GM10847 (cell line): ENCODE results near the gene TBX15.

Experiments used
- POLR2A ChIP-seq: IDR thresholded peaks from 2 replicates; pipeline ENCODE4 v1.6.1; 2011; ENCODE audit not compliant: insufficient read length; ENCODE audit errors: extremely low read depth

The TBX15 gene

DNA sequence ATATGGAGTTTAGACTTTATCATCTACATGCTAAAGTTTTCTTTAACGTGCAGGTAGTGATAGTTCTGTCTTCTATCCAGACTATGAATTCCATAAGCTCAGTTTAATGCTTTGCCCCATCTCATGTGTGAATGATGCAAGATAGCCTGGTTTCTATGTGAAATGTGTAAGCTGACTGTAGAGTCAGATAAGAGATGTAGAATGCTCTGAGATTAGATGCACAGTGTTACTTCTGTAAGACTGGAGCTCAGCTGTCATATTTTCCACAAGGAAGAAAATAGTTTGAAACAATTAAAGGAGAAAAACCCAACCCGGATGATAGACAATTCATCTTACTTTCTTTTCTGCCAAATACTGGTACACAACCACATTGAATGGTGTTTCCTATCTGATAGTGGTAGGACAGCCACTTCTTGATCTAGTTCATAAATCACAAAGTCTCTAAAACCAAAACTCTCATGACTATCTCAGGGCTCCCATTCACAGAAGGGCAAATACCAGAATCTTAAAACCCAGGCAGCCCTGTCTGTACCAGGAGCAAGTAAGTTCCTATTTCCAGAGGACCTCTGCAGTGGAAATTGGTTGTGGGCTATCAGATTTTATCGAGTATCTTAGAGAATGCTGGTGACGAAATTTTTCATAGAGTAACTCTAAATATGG lies 50.6 kb downstream of the TBX15 start:
- no peak for TF ChIP-seq POLR2A

DNA sequence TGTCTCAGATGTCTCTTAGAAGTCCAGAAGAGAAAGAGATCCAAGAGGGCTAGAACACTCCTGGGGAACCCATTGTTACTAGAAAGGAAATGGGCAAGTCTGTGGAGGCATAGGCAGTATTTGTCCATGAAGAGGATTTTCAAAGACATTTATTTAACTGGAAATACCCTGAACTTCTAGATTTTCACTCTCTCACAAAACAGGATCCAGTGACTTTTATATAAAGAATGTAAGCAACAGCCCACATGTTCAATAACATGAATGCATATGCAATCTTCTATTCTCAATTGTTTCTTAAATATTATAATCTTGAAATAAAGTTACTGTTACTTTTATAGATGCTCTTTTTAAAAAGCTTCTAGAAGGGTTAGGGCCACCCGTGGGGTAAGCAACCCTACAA lies 53.4 kb downstream of the TBX15 start:
- no peak for TF ChIP-seq POLR2A

DNA sequence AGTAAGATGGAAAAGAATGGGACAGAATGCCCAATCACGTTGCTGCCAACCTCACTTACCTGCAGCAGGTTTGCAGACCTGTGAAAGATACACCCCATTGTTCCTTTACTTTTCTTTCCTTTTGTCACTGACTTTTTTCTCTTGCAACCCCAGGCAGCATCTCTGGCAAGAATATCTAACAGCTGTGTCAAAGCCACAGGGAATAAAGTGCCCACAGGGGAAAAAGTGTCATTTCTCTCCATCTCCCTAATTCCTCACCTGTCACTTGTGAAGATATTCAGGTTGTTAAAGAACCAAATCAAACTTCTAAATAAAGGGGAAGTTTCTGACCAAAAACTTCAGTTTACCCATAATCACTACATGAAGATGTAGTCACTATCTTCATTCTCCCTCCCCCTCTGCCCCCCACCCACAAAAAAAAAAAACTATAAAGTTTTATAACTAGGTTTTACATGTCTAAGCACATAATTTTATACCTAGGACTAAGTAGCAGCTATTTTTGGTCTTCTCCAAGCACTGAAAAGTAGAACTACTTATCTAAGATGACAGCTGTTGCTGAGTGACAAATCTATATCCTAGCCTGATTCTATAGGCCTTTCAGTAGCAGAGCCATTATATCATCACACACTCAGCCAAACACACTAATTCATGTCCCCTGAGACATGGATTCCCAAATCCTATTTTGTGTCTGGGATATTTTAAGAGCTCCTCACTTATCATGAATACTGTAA lies 54.9 kb downstream of the TBX15 start:
- TF ChIP-seq POLR2A, result no peak

DNA sequence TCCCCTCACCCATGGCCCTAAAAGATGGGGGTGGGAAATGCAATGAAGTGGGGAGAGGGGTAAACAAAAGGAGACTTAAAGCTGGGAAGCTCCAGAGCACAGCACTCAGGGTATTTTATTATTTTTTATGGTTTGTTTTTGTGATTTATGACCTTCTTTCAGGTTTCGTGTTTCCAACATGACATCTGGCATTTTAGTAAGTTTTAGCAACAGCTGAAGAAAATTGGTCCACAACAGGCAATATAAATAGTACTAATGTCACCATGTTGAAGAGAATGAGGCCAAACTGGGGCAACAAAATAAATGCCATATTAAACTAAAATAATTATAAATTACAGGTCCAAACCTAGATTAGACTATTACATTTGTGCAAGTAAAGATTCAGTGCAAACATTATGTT lies 56.3 kb downstream of the TBX15 start:
- no peak for TF ChIP-seq POLR2A

DNA sequence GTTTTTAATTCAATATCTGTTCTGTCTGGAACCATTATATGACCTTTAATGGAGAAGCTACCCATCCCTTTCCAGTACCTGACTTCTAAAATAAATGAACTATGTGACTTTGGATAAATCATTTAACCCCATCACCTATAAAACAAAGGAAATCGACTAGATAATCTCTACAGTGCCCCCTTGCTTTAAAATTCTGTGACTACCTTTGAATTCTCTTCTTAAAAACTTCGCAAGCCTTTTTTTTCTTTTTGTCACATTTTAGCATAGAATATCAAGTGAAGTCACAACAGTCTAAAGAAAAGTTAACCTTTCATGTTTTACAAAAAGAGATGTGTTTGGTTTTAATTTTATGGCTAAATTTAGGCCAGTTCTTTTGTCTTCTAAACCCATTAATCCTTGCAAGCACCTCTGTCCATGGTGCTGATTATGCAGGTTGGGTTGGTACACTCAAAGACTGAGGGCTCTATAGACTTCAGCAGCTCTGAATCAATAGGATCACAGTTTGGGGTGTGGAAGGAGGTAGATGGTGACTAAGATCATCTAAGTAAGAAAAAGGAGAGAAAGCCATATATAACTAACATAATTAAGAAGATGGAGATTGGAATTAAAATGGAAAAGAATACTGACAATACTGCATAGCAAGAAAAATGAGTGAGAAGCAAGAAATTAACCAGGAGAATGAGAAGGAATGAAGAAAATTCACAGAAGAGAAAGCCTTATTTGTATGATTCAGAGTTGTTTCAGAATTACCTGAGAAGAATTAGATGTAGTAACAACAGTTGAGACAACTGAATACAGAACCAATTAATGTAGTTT lies 59.2 kb downstream of the TBX15 start:
- no peak for TF ChIP-seq POLR2A

DNA sequence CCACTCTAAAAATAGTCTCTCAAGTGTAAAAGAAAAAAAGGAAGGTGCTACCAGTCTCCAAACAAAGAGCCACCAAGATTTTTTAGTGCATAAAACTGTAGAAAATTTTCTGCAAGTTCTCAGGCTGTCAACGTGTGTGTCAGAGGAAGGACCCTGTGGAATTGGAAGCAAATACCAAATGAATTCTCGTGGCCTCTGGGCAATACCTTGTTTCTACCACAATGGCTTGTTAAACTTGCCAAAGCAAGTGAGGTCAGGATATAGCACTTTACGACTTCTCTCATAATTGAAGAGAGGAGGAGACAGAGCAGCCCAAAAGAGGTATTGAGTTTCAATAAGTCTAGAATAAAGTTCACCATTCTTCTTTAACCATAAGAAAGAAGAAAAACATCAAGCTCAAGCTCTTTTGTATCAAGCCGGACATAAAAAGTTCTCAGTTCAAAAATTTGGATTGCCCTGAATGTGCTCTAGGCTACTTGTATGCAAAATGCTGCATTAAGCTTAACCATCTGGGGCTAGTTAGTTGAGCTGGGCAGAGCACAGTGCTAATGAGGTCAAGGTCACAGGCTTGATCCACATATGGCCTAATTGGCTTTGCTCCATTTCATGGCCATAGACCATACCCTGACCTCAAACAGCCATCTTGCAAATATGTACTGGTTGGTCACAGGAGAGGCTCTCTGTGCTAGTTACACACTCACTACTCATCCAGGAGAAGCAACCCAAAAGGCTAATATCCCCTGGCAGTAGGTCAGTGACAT lies 60.5 kb downstream of the TBX15 start:
- TF ChIP-seq POLR2A, result no peak

DNA sequence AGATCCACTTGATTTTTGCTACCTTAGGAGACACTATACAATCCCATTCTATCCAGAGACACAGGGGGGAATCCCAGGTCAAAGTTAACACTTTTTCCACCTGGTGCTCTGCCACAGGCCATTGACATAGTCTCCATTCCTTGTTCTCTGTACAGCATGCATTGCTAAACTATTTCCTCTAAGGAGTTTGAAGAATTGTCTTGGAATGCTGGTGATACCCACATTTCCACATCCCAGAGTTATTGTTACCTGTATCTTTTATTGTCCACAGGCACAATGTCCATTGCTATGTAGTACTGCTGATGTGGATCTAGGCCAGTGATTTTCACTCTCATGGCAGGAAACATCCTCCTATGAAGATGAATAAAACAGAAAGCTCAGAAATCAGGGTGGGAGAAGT lies 61.9 kb downstream of the TBX15 start:
- no peak for TF ChIP-seq POLR2A

DNA sequence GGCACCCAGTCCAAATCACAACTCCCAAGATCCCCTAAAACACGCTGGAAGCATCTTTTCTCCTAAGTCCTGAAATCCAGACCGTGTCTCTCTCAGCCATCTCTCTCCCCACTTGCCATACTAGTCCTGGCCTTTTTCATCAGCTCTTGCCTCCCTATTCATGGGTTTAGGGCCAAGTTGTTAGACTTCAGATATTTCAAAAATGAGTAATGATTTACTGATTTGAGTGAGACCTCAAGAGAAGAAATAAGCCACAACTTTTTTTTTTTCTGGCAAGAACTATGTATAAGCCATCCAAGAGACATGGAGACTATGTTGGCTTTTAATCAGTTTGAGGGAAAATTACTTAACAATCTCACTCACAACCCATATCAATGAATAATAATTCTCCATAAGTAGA lies 62.5 kb downstream of the TBX15 start:
- TF ChIP-seq POLR2A, result no peak

DNA sequence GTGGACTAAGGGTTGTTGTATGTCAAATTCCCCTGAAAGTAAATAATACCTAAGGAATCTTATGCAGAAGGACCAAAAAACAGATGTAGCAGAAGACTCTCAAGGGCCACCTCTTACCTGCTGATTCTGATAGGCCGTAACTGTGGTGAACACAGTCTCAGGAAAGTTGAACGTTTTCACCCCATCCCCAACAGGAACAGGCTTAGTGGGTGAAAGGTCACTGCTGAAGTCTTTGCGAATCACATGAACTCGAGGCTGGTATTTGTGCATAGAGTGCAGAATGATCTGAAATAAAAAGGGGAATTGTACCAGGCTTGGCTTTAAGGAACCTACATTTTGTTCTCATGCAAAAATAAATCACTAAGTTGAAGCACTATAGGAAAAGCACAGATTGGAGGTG lies 64.8 kb downstream of the TBX15 start:
- no peak for TF ChIP-seq POLR2A

DNA sequence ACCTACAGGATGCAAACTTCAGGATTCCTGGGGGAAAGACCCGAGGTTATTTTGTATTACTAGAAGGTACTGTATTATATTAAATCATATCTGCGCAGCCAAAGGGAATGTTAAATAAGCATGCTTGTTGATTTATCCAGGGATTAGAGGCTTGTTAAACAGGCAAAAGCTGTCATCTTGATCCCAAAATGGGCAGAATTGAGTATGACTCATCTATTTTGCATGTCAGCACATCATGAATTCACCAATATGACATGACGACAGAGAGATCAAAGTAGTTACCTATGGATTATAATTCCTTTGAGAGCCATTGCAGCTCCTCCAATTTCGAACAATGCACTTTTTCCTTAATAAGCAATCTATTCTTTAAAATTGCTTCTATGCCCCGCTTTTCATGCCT lies 66.1 kb downstream of the TBX15 start:
- no peak for TF ChIP-seq POLR2A

DNA sequence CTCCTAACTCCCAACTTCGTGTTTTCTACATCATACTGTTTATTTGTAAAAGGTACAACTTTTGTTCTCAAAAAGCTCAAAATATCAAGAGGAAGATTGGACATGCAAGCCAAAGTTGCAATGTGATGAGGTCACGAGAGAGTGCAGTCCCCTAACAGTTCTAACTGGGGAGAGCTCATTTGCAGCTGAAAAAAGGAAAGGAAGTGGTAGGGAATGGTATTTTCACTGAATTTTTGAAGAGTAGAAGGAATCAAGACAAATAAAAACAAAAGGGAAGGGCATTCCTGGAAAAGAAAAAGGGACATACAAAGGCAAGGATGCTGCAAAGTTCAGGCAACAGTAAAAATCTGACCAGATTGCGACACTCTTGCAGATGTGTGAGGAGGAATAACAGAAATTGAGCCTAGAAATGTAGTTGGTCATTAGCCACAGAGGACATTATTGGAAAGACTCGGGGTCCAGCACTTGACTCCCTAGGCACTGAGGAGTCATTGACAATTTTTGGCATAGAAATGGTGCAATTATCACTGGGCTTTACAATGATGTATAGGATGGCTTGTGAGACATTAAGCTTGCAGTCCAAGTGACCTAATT lies 67.9 kb downstream of the TBX15 start:
- TF ChIP-seq POLR2A, result no peak

DNA sequence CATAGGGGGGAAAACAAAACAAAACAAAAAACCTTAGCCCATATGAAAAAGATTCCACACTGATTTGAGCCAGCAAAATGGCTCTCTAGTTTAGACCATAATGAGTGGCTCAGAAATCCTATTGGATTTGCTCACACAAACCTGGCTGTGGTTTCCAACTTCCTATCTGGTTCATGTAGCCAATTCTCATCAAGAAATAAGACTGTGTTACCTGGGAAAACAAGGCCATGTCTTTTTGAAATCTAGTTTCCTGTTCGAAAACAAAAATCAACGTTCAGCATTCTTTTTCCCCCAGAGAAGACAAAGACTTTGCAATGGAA lies 69.2 kb downstream of the TBX15 start:
- TF ChIP-seq POLR2A, result no peak

DNA sequence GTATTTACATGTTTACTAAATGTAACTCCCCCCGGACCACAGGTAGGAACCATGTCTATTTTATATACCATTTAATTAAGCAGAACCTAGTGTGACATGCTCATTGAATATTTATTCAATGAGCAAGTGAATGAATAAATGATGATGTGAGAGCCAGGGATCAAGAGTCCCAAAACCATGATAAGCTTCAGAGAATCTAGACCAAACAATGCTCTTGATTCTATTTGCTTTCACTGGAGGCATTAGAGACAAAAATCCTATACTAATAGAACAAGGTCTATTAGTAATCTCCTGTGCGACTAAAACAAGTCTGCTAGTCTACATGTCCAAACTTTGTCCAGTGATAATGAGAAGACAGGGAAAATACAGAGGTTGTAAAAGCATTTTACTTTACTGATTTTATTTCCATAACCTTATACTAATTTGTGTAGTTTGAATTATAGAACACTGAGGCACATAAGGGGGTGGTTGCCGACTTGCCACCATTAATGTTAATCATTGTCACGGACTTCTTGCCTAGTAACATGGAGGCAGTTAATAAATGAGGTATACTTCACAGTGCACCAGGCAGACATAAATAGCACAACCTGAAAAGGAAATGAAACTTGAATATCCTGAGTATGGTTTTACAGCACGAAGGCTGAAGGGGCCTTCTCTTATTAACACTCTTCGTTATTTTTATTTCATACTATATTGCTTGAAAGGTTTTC lies 69.8 kb downstream of the TBX15 start:
- TF ChIP-seq POLR2A, result no peak

DNA sequence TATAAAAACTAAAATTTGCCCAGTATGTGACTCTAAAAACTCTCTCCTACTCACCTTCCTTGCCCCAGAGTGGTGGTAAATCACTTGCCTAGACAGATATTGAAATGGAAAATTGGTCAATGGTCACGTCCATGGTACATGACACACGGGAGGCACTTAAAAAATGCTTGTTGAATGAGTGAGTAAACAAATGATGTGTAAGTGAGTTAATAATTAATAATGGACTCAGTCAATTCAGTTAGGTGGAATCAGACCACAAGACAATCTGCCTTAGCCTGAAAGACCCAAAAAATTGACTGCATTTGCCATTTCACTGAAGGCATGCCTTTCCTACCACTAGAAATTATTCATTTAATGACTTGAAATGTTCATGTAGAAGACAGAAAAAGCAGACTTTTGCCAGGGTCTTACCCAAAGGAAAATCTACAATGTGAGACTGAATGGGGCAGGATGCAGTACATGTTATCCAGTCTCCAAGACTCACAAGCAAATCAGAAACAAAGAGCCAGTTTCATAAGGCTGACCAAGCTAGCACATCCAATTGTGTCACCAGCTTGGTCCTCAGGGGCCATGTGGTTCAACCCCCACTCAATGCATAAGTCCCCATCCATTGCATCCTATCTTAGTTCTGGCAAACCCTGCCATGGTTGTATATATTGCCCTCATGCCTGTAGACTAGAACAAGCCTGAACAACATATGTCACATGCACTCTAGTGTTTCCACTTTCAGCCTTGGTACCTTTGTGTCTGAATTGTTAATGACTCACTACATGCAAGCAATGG lies 73.6 kb downstream of the TBX15 start:
- TF ChIP-seq POLR2A, result no peak
